Loucy (cell line): Measurements from ENCODE around the gene SHISA5.

Experiments used
- H2AFZ ChIP-seq: fragments of 200-600 bp; sonication (generic); 2 replicates; pipeline ENCODE4 v1.6.0; 2016; ENCODE audit warnings: antibody characterized with exemption, mild to moderate bottlenecking, low read length, moderate library complexity
- H3F3A ChIP-seq: fragments of 200-600 bp; 2 replicates; pipeline ENCODE4 v1.6.0; 2016; ENCODE audit warnings: antibody characterized with exemption, low read depth, mild to moderate bottlenecking
- H3K27me3 ChIP-seq: fragments of 200-600 bp; sonication (generic); 2 replicates; pipeline ENCODE4 v1.6.1; 2014; ENCODE audit warnings: low read length, mild to moderate bottlenecking; ENCODE audit not compliant: insufficient read depth, poor library complexity, severe bottlenecking
- H3K36me3 ChIP-seq: fragments of 200-600 bp; sonication (generic); 2 replicates; pipeline ENCODE4 v1.6.1; 2016; ENCODE audit warnings: low read length; ENCODE audit not compliant: insufficient read depth
- H3K4me1 ChIP-seq: fragments of 200-600 bp; sonication (generic); 2 replicates; pipeline ENCODE4 v1.5.1; 2014; ENCODE audit warnings: low read length, mild to moderate bottlenecking; ENCODE audit not compliant: insufficient read depth, poor library complexity, severe bottlenecking
- H3K4me2 ChIP-seq: fragments of 200-600 bp; sonication (generic); 2 replicates; pipeline ENCODE4 v1.6.0; 2014; ENCODE audit warnings: antibody characterized with exemption, low read length, low read depth, mild to moderate bottlenecking; ENCODE audit not compliant: poor library complexity, severe bottlenecking
- H3K4me3 ChIP-seq: fragments of 200-600 bp; sonication (generic); 2 replicates; pipeline ENCODE4 v1.5.1; 2014; ENCODE audit warnings: low read length, mild to moderate bottlenecking, mixed read lengths; ENCODE audit not compliant: poor library complexity, severe bottlenecking
- H3K79me2 ChIP-seq: fragments of 200-600 bp; sonication (generic); 2 replicates; pipeline ENCODE4 v1.6.1; 2014; ENCODE audit warnings: low read length; ENCODE audit not compliant: insufficient read depth
- H3K9ac ChIP-seq: fragments of 200-600 bp; sonication (generic); 2 replicates; pipeline ENCODE4 v1.6.0; 2014; ENCODE audit warnings: mild to moderate bottlenecking, low read depth, low read length, moderate library complexity; ENCODE audit not compliant: poor library complexity, severe bottlenecking
- H3K9me2 ChIP-seq: fragments of 200-600 bp; sonication (generic); replicated peaks from 2 replicates; pipeline ENCODE4 v1.6.1; 2016; ENCODE audit warnings: low read depth, low read length, mixed read lengths
- H3K9me3 ChIP-seq: fragments of 200-600 bp; sonication (generic); 2 replicates; pipeline ENCODE4 v1.6.1; 2014; ENCODE audit warnings: mild to moderate bottlenecking, antibody characterized with exemption, low read length, low read depth; ENCODE audit not compliant: insufficient read depth
- H4K20me1 ChIP-seq: fragments of 200-600 bp; sonication (generic); 2 replicates; pipeline ENCODE4 v1.6.0; 2014; ENCODE audit warnings: antibody characterized with exemption, low read length, mild to moderate bottlenecking; ENCODE audit not compliant: insufficient read depth, poor library complexity, severe bottlenecking
- CTCF ChIP-seq: fragments of 200-600 bp; sonication (generic); conservative IDR thresholded peaks from 2 replicates; pipeline ENCODE4 v1.5.1; 2014; ENCODE audit warnings: mild to moderate bottlenecking, antibody characterized with exemption, low read length
- EZH2phosphoT487 ChIP-seq: fragments of 200-600 bp; IDR thresholded peaks from 2 replicates; pipeline ENCODE4 v1.6.1; 2018; ENCODE audit warnings: antibody characterized with exemption, mild to moderate bottlenecking, moderate library complexity, borderline replicate concordance

Gene SHISA5

GRCh38 chr3:48544141-48544540, 40.2 kb upstream of the SHISA5 start:
- Histone ChIP-seq H3K4me3 (no peak overlapping the region), H3K79me2 (peaks cover 6% of the 10 kb centered on the region; the same call in 1 of the 2 replicates), H3K4me2 (no peak overlapping the region), H3K4me1 (no peaks in the 10 kb centered on the region), H3K9me3 (no peaks in the 10 kb centered on the region), H3F3A (no peaks in the 10 kb centered on the region), H3K36me3 (peaks cover 58% of the 10 kb centered on the region; the same call in 1 of the 2 replicates), H4K20me1 (no peaks in the 10 kb centered on the region), H2AFZ (no peak overlapping the region), H3K9me2 (no peaks in the 10 kb centered on the region), H3K27me3 (no peaks in the 10 kb centered on the region), H3K9ac (no peak overlapping the region)
- TF ChIP-seq CTCF (no peak), EZH2phosphoT487 (no peak)

GRCh38 chr3:48543271-48543866, 39.4 kb upstream of the SHISA5 start:
- Histone ChIP-seq H3K9ac (no peak overlapping the region), H3K36me3 (peaks cover 66% of the 10 kb centered on the region; the same call in 1 of the 2 replicates), H2AFZ (no peak overlapping the region), H4K20me1 (no peaks in the 10 kb centered on the region), H3K4me1 (no peaks in the 10 kb centered on the region), H3K27me3 (no peaks in the 10 kb centered on the region), H3K4me3 (no peak overlapping the region), H3F3A (no peaks in the 10 kb centered on the region), H3K9me2 (no peaks in the 10 kb centered on the region), H3K4me2 (no peak overlapping the region), H3K9me3 (no peaks in the 10 kb centered on the region), H3K79me2 (peaks cover under 1% of the 10 kb centered on the region; the same call in 1 of the 2 replicates)
- no peak for TF ChIP-seq CTCF
- no peak for TF ChIP-seq EZH2phosphoT487

- H3K79me2 ChIP-seq: no peaks in the 10 kb centered on the region
- H3K9me3 ChIP-seq: no peaks in the 10 kb centered on the region
- H3K4me2 ChIP-seq: no peak overlapping the region
- H3K9me2 ChIP-seq: no peaks in the 10 kb centered on the region
- H3K27me3 ChIP-seq: no peaks in the 10 kb centered on the region
- no peak for TF ChIP-seq EZH2phosphoT487
- no peak for TF ChIP-seq CTCF
- no peak overlapping the region for H3K9ac ChIP-seq
- H3K36me3 ChIP-seq: peaks cover 82% of the 10 kb centered on the region; the same call in 1 of the 2 replicates
- H2AFZ ChIP-seq: no peak overlapping the region
- H3F3A ChIP-seq: no peaks in the 10 kb centered on the region; the same call in 1 of the 2 replicates
- no peaks in the 10 kb centered on the region for H3K4me1 ChIP-seq
- H3K4me3 ChIP-seq: no peak overlapping the region
- no peaks in the 10 kb centered on the region for H4K20me1 ChIP-seq
Measured at GRCh38 chr3:48538451-48538850, 34.5 kb upstream of the SHISA5 start.
